Naive thymus-derived CD8-positive, alpha-beta T cell (primary cell): ENCODE data around the gene COBL. TPM values are rescaled to one million over a fixed set of nuclear protein-coding genes. Genes with fewer than 3 reads are reported as not detected.
A peak's percentile ranks its signal among the peaks of the same experiment; 100 is the strongest.

Experiments used
- ATAC-seq, 2 donors: fragments of 150-1000 bp; cut with Tn5 transposase in 1 of 2; sonication (Bioruptor Pico), chemical (Tn5 transposase) in 1 of 2; 1 replicate in 1 of 2; 2 replicates in 1 of 2; pipeline ENCODE4 v1.10.0; 2021; ENCODE audit warnings: mild to moderate bottlenecking in 2 of 2, moderate library complexity in 2 of 2
- POLR2A ChIA-PET: fragments of 350-600 bp; sonication (Branson Sonifier 250); formaldehyde crosslinking; loops from one replicate; lab custom pipeline; 2021; ENCODE audit warnings: antibody characterized with exemption; lab: Charles Lee
- DNase-seq, 10 donors: peaks; one replicate each; pipeline versions ENCODE4 v3.0.0 to v3.0.0-alpha.2; 2020 to 2022
- H3K27ac Mint-ChIP-seq, 10 donors: one replicate each; pipeline ENCODE4 v1.8.0; 2020 to 2022; ENCODE audit warnings: mild to moderate bottlenecking in 10 of 10, mixed read lengths in 10 of 10, moderate library complexity in 4 of 10, inconsistent platforms in 1 of 10
- H3K27me3 Mint-ChIP-seq, 5 donors: one replicate each; pipeline ENCODE4 v1.8.0; 2021 to 2022; ENCODE audit warnings: mixed read lengths in 5 of 5
- H3K36me3 Mint-ChIP-seq, 3 donors: one replicate each; pipeline ENCODE4 v1.8.0; 2020 to 2022; ENCODE audit warnings: mixed read lengths in 3 of 3, mild to moderate bottlenecking in 2 of 3, inconsistent platforms in 1 of 3
- H3K4me1 Mint-ChIP-seq, 4 donors: one replicate each; pipeline ENCODE4 v1.8.0; 2021 to 2022; ENCODE audit warnings: mixed read lengths in 4 of 4
- H3K4me3 Mint-ChIP-seq, 10 donors: one replicate each; pipeline ENCODE4 v1.8.0; 2020 to 2022; ENCODE audit warnings: mild to moderate bottlenecking in 10 of 10, mixed read lengths in 10 of 10, moderate library complexity in 6 of 10, inconsistent platforms in 1 of 10
- H3K9me3 Mint-ChIP-seq, 9 donors: one replicate each; pipeline ENCODE4 v1.8.0; 2020 to 2022; ENCODE audit warnings: mixed read lengths in 9 of 9, mild to moderate bottlenecking in 3 of 9, inconsistent platforms in 1 of 9, moderate library complexity in 1 of 9
- polyA plus RNA-seq, 3 donors: library from polyadenylated mRNA; unstranded; fragments of 300-500 nt; fragmentation: Illumina TruSeq; gene quantifications; one replicate each; pipeline ENCODE4 v1.2.3, GENCODE V29; 2021
- total RNA-seq, 8 experiments: library from RNA in 2 of 8; stranded (reverse) in 2 of 8; gene quantifications; one replicate each; pipeline ENCODE4 v1.2.3 and lab custom pipeline; 2021 to 2026

COBL gene
- total and polyA plus RNA-seq, 5 experiments from 2014 or later: not detected

DNA sequence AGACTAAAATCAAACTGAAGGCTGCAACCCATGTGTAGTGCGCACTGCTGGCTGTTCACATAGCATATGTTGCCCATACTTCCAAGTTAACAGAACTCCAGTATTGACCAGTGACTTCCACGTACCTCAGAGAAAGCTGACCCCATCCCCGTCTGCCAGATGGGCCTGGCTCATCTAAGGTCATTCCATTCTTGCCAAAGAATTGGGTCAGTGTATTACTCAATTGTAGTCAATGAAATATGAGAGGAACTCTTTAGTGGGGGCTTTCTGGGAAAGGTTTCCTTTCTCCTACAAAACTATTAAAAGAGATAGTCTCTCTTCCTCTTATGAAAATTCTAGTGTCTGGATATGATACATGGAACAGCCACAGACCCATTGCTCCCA lies 238.6 kb downstream of the COBL start:
- no peak for ATAC-seq
- no peak for DNase-seq
- Mint-ChIP-seq H3K27ac (no peak overlapping the region), H3K36me3 (no peaks in the 10 kb centered on the region), H3K4me1 (peaks cover 3 to 7% (median 4%) of the 10 kb centered on the region in 4 donors), H3K4me3 (no peak overlapping the region), H3K9me3 (no peaks in the 10 kb centered on the region), H3K27me3 (peaks cover 0 to 1% (median 0%) of the 10 kb centered on the region in 5 donors)
- POLR2A ChIA-PET: no interaction called here

DNA sequence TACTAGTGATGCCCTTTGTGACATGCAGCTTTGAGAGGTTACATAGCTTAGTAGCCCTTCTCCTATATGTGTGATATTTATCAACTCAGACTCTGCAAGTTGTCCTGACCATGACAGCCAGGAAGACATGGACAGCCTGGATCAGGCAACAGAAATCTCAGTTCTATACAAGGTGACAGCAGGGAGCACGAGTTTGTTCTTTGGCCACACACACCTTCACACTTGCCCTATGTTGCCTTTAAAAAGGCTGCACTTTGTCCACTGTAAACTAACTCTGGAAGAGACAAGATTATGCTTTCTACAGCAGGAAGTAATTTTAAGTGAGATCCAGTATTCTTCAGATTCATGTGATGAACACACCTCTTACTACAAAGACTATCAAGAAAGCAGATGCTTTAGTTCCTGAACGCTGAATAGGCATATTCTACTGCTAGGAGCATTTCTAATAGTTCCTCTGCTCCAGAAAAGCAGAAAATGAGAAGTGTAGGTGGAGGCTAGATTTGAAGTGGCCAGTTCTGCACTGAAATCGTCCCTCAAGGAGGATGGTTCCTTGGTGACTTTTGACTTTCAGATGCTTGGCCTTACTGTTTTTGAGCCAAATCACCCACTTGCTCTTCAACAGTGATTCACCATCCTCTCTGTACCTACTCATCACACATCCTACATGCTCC lies 239.2 kb downstream of the COBL start:
- Mint-ChIP-seq H3K4me3 (no peak overlapping the region), H3K27me3 (peaks cover 0 to under 1% (median 0%) of the 10 kb centered on the region in 5 donors), H3K4me1 (peaks cover 3 to 7% (median 4%) of the 10 kb centered on the region in 4 donors), H3K27ac (no peak overlapping the region), H3K36me3 (no peaks in the 10 kb centered on the region), H3K9me3 (no peaks in the 10 kb centered on the region)
- ATAC-seq (no peak), DNase-seq (no peak)
- POLR2A ChIA-PET: no interaction called here

DNA sequence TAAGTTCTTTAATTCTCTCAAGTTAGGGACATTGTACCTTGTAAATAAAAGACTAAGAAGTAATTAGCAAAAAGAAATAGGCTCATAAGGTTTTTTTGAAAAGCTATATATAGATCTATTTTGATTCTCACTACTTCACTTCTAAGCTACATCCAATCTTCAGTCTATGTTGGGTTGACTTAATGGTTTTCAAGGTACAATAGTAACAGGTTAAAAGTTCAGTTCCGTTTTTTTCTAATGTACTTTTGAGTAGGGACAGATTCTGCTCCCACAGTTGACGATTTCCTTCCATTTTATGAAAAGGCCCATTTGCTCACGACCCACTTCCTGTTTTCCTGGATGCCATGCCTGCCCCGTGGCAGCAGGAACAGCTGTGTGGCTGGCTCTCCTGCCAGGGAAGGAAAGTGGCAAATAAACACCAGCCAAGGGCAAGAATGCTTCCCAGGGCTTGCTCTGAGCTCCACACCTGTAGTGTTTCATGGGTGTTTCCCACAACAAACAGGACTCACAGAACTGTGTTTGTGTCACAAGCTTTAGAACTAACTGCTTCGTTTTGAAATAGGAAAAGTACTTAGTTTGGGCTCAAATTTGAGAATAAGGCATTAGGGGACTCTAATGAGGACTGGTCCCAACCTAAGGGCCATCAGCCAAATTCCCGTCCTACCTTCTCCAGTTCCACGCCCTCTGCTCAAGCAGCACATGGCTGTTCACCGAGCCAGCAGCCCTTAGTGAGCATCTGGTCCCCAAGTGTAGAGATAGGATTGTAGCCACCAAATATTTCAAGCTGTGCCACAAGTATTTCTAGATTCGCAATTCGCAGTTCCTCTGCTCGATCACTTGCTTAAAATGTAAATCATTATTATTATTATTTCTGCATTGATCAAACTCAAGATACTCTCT lies 240.7 kb downstream of the COBL start:
- Mint-ChIP-seq H3K36me3 (no peaks in the 10 kb centered on the region), H3K27ac (peak overlapping the region in 3 of 10 donors; percentile 40 to 53 (median 50)), H3K4me1 (peaks cover 3 to 7% (median 4%) of the 10 kb centered on the region in 4 donors), H3K27me3 (no peaks in the 10 kb centered on the region), H3K4me3 (no peak overlapping the region), H3K9me3 (no peaks in the 10 kb centered on the region)
- POLR2A ChIA-PET: no interaction called here
- DNase-seq (no peak), ATAC-seq (no peak)

DNA sequence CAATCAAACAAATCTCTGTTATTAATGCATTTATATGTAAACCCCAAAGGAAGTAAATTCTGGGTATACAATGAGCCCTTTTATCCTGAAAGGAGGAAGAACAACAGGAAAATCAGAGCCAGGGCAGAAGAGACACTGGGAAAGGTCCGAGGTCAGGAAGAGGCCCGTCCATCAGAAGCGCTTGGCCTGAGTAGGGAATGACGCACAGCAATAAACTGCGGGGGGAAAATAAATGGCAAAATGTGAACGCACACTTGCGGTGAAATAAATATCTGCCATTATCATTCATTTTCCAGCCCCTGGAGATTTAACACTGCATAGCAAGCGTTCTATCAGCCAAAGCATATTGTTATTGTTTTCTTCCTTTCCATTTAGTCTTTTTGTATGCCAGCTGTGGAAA lies 243.4 kb downstream of the COBL start:
- Mint-ChIP-seq H3K4me1 (peaks cover 4 to 7% (median 5%) of the 10 kb centered on the region in 4 donors), H3K36me3 (no peaks in the 10 kb centered on the region), H3K27me3 (no peaks in the 10 kb centered on the region), H3K9me3 (no peaks in the 10 kb centered on the region), H3K4me3 (no peak overlapping the region), H3K27ac (no peak overlapping the region)
- DNase-seq (no peak), ATAC-seq (no peak)
- POLR2A ChIA-PET: no interaction called here

DNA sequence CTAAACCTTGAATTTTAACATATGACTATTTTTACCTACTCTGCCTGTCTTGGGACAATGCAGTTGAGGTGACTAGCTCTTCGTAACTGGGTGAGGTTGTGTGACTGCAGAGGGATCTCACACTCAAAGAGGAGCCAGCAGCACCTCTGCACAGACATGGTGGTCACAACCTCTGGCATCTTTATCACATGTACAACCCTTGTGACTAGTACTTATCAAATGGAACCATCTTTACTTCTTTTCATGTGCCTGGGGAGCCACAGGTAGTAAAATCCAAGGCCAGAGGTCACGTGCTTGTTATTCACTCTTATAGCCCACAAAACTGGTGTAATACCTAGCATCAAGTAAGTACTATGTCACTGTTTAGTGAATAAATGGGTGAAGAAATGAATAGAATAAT lies 244.3 kb downstream of the COBL start:
- POLR2A ChIA-PET: no interaction called here
- no peak for DNase-seq
- Mint-ChIP-seq H3K27ac (no peak overlapping the region), H3K36me3 (no peaks in the 10 kb centered on the region), H3K9me3 (no peaks in the 10 kb centered on the region), H3K4me1 (peaks cover 4 to 7% (median 5%) of the 10 kb centered on the region in 4 donors), H3K4me3 (no peak overlapping the region), H3K27me3 (no peaks in the 10 kb centered on the region)
- no peak for ATAC-seq

DNA sequence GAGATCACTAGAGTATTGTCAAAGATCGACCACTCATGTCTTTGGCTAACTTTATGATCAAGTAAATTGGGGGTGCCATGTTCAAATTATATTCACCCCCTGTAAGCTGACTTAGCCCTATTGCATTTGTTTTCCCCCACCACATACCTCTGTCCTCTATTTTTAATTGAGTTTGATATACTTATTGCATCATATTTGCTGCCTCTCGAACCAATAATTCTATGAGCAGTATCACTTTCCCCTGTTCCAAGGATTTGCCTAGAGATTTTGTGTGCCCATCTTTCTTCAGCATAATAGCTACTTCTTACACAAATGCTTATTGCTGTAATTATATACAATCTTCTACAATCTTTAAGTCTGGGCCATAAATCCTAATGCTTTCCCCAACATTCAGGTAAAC lies 245.2 kb downstream of the COBL start:
- DNase-seq (no peak), ATAC-seq (no peak)
- H3K36me3 Mint-ChIP-seq: no peaks in the 10 kb centered on the region
- H3K4me1 Mint-ChIP-seq: peaks cover 4 to 7% (median 5%) of the 10 kb centered on the region in 4 donors
- POLR2A ChIA-PET: no interaction called here
- H3K4me3 Mint-ChIP-seq: no peak overlapping the region
- no peaks in the 10 kb centered on the region for H3K9me3 Mint-ChIP-seq
- H3K27ac Mint-ChIP-seq: no peak overlapping the region
- no peaks in the 10 kb centered on the region for H3K27me3 Mint-ChIP-seq

DNA sequence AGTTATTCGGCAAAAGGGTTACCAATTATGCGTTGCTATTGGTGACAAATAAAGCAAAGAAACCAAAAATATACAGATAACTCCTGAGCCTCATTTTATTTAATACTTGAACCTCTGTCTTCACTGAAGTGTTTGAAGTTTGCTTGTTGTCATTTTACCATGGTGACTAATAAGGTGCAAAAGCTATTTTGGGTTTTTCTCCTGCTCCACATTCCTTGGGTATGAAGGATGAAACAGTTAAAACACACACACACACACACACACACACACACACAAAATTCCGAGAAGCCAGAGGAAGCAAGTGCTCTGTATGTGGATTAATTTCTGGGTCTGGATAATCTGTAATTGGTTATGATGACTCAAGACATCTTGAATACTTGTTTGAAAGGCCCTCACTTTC lies 246.5 kb downstream of the COBL start:
- Mint-ChIP-seq H3K27me3 (peaks cover 0 to 1% (median 0%) of the 10 kb centered on the region in 5 donors), H3K9me3 (no peaks in the 10 kb centered on the region), H3K4me3 (no peak overlapping the region), H3K36me3 (no peaks in the 10 kb centered on the region), H3K27ac (no peak overlapping the region), H3K4me1 (peaks cover 0 to 2% (median 0%) of the 10 kb centered on the region in 4 donors)
- DNase-seq: no peak
- no peak for ATAC-seq
- POLR2A ChIA-PET: no interaction called here

DNA sequence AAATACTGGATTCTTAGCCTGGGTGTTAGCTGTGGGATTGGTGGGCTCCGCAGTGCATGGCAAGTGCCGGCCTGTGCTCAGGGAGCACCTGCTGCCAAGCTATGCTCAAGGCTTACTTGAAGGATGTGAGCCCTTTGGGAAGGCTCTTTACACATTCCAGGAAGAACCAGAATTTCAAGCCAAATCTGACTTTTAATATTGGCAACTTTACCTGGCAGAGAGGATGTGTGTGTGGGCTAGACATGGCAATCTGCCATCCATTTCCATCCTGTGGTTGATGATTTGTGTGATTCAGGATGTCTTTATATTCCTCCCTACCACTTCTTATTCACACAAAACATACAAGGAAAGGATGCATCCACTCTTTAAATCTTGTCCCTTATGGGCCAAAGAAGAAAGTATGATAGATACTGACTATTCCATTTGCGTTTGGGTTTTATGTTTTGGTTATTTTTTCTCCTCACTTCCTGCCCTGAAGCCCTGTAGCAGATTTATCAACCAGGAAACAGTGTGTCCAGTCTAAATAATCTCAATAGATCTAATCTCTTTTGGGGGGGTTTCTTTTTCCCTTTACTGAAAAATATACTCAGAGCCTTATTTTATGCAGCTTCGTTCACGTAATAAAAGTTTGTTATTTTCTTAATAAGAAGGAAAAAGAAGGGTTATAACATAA lies 247.1 kb downstream of the COBL start:
- H3K27me3 Mint-ChIP-seq: peaks cover 0 to 1% (median 0%) of the 10 kb centered on the region in 5 donors
- no peak for ATAC-seq
- H3K27ac Mint-ChIP-seq: no peak overlapping the region
- H3K36me3 Mint-ChIP-seq: no peaks in the 10 kb centered on the region
- H3K4me1 Mint-ChIP-seq: peaks cover 0 to 2% (median 0%) of the 10 kb centered on the region in 4 donors
- no peaks in the 10 kb centered on the region for H3K9me3 Mint-ChIP-seq
- H3K4me3 Mint-ChIP-seq: no peak overlapping the region
- POLR2A ChIA-PET: no interaction called here
- no peak for DNase-seq

DNA sequence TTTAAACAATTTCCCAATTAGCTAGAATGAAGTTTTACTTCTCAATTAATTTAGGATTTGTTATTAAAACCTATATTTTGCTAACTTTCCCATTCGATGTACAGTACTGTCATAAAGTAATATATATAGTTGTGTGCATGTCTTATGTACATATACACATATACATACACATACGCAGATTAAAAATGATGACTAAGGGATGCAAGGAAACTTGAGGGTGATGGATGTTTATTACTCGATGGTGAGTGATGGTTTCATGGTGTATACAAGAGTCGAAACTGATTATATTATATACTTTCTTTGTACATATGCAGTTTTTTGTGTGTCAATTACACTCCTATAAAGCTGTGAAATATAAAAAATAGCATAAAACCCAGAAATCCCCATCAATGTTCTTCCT lies 248.2 kb downstream of the COBL start:
- Mint-ChIP-seq H3K4me3 (no peak overlapping the region), H3K27ac (no peak overlapping the region), H3K27me3 (peaks cover 0 to 1% (median 0%) of the 10 kb centered on the region in 5 donors), H3K4me1 (peaks cover 0 to 2% (median 0%) of the 10 kb centered on the region in 4 donors), H3K9me3 (no peaks in the 10 kb centered on the region), H3K36me3 (no peaks in the 10 kb centered on the region)
- POLR2A ChIA-PET: no interaction called here
- DNase-seq (no peak), ATAC-seq (no peak)

DNA sequence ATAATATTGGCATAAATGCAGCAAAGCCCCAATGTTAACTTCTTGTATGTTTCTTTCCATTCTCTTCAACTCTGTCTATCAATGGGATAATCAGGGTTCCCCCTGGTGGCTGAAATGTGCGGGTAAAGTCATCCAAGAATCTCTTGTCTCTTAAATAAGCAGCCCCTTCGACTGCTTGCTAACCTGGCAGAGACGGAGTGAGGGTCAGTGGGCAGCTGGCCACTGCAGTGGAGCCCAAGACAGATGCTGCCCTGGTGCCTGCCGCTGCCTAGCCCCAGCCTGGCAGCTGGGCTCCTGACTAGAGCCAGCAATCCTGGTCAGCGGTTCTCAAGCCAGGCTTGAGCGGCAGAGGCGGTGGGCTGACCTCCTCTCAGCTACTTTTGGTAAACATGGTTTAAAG lies 248.9 kb downstream of the COBL start:
- no peak for ATAC-seq
- POLR2A ChIA-PET: no interaction called here

DNA sequence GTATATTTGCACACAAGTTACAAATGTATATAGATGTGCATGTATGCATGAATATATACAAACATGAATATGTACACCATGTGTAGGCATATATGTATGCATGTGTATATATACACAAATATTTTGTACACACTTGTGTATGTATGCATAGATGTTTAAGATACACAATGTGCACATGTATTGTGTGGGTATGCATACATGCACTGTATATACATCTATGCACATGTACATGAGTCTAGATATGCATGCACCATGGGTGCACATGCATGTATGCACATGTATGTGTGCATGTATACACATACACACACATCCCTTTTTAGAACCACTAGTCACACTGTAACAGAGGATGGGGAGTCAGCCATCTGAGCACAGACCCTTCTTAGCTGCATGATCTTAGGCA lies 249.4 kb downstream of the COBL start:
- POLR2A ChIA-PET: no interaction called here
- no peak for ATAC-seq
- no peak overlapping the region for H3K27ac Mint-ChIP-seq
- DNase-seq: no peak
- no peak overlapping the region for H3K4me3 Mint-ChIP-seq
- peaks cover 0 to 1% (median 0%) of the 10 kb centered on the region in 5 donors for H3K27me3 Mint-ChIP-seq
- no peaks in the 10 kb centered on the region for H3K36me3 Mint-ChIP-seq
- peaks cover 0 to 2% (median 0%) of the 10 kb centered on the region in 4 donors for H3K4me1 Mint-ChIP-seq
- H3K9me3 Mint-ChIP-seq: no peaks in the 10 kb centered on the region

More for the DNA sequence above, 248.9 kb downstream of the COBL start:
- H3K4me1 Mint-ChIP-seq: peaks cover 0 to 2% (median 0%) of the 10 kb centered on the region in 4 donors
- no peaks in the 10 kb centered on the region for H3K36me3 Mint-ChIP-seq
- peak in 8 of 10 donors; percentile 6 to 47 (median 32) for DNase-seq
- no peak overlapping the region for H3K27ac Mint-ChIP-seq
- H3K27me3 Mint-ChIP-seq: peaks cover 0 to 1% (median 0%) of the 10 kb centered on the region in 5 donors
- H3K4me3 Mint-ChIP-seq: no peak overlapping the region
- H3K9me3 Mint-ChIP-seq: no peaks in the 10 kb centered on the region

DNA sequence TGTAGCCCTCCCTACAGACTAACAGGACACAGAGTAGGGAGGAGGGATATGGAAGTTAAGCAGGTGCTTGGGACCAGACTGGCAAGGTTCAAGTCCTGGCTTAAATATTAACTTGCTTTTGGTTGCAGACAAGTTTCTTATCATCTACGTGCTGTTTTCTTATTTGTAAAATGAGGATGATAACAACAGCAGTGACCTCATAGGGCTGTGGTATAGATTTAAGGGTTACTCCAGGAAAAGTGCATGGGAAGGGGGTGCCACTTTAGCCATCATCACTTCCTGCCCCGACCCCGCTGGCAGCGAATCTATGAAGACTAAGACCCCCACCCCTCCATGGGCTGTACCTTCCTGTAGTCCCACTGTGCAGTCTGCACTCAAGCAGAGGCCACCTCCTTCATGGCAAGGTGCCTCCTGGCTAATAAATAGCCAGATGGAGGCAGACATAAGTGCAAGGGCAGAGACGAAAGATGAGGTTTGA lies 250.2 kb downstream of the COBL start:
- Mint-ChIP-seq H3K36me3 (no peaks in the 10 kb centered on the region), H3K27ac (no peak overlapping the region), H3K27me3 (peaks cover 0 to 1% (median 0%) of the 10 kb centered on the region in 5 donors), H3K4me1 (peaks cover 0 to 2% (median 0%) of the 10 kb centered on the region in 4 donors), H3K9me3 (no peaks in the 10 kb centered on the region), H3K4me3 (no peak overlapping the region)
- ATAC-seq (no peak), DNase-seq (no peak)
- POLR2A ChIA-PET: no interaction called here
